ENCODE results near the gene CTNNA2.

The CTNNA2 gene

GRCh38 chr2:80209458-80209857, 696.6 kb downstream of the CTNNA2 start:
- H3K9me3 ChIP-seq (ENCODE audit: control insufficient read depth, insufficient read depth, low read length): no peaks in the 10 kb centered on the region
- H3K4me1 ChIP-seq (ENCODE audit: control insufficient read depth, insufficient read depth, low read length): no peaks in the 10 kb centered on the region
- H3K4me3 ChIP-seq (ENCODE audit: low read depth, low read length): no peak overlapping the region
- H3K9ac ChIP-seq (ENCODE audit: low read depth, low read length): no peak overlapping the region
- H3K36me3 ChIP-seq (ENCODE audit: control insufficient read depth, insufficient read depth, low read length): no peaks in the 10 kb centered on the region
- no peaks in the 10 kb centered on the region for H3K27me3 ChIP-seq (ENCODE audit: control insufficient read depth, insufficient read depth, low read length)

- H3K27me3 ChIP-seq (ENCODE audit: control insufficient read depth, insufficient read depth, low read length): no peaks in the 10 kb centered on the region
- H3K9ac ChIP-seq (ENCODE audit: low read depth, low read length): no peak overlapping the region
- no peak overlapping the region for H3K4me3 ChIP-seq (ENCODE audit: low read depth, low read length)
- H3K4me1 ChIP-seq (ENCODE audit: control insufficient read depth, insufficient read depth, low read length): no peaks in the 10 kb centered on the region
- no peaks in the 10 kb centered on the region for H3K36me3 ChIP-seq (ENCODE audit: control insufficient read depth, insufficient read depth, low read length)
- no peaks in the 10 kb centered on the region for H3K9me3 ChIP-seq (ENCODE audit: control insufficient read depth, insufficient read depth, low read length)
Measured at GRCh38 chr2:80217446-80217845, 704.6 kb downstream of the CTNNA2 start.

GRCh38 chr2:80222644-80223043, 709.8 kb downstream of the CTNNA2 start:
- Histone ChIP-seq H3K4me1 (ENCODE audit: control insufficient read depth, insufficient read depth, low read length) (no peaks in the 10 kb centered on the region), H3K36me3 (ENCODE audit: control insufficient read depth, insufficient read depth, low read length) (no peaks in the 10 kb centered on the region), H3K9ac (ENCODE audit: low read depth, low read length) (no peak overlapping the region), H3K4me3 (ENCODE audit: low read depth, low read length) (no peak overlapping the region), H3K27me3 (ENCODE audit: control insufficient read depth, insufficient read depth, low read length) (no peaks in the 10 kb centered on the region), H3K9me3 (ENCODE audit: control insufficient read depth, insufficient read depth, low read length) (no peaks in the 10 kb centered on the region)

GRCh38 chr2:80231421-80231820, 718.6 kb downstream of the CTNNA2 start:
- Histone ChIP-seq H3K4me1 (ENCODE audit: control insufficient read depth, insufficient read depth, low read length) (peaks cover 8% of the 10 kb centered on the region), H3K4me3 (ENCODE audit: low read depth, low read length) (no peak overlapping the region), H3K9me3 (ENCODE audit: control insufficient read depth, insufficient read depth, low read length) (no peaks in the 10 kb centered on the region), H3K36me3 (ENCODE audit: control insufficient read depth, insufficient read depth, low read length) (no peaks in the 10 kb centered on the region), H3K27me3 (ENCODE audit: control insufficient read depth, insufficient read depth, low read length) (no peaks in the 10 kb centered on the region), H3K9ac (ENCODE audit: low read depth, low read length) (no peak overlapping the region)

GRCh38 chr2:80233333-80233732, 720.5 kb downstream of the CTNNA2 start:
- no peaks in the 10 kb centered on the region for H3K27me3 ChIP-seq (ENCODE audit: control insufficient read depth, insufficient read depth, low read length)
- H3K9me3 ChIP-seq (ENCODE audit: control insufficient read depth, insufficient read depth, low read length): no peaks in the 10 kb centered on the region
- no peak overlapping the region for H3K4me3 ChIP-seq (ENCODE audit: low read depth, low read length)
- no peaks in the 10 kb centered on the region for H3K36me3 ChIP-seq (ENCODE audit: control insufficient read depth, insufficient read depth, low read length)
- no peak overlapping the region for H3K9ac ChIP-seq (ENCODE audit: low read depth, low read length)
- peaks cover 8% of the 10 kb centered on the region for H3K4me1 ChIP-seq (ENCODE audit: control insufficient read depth, insufficient read depth, low read length)

- Histone ChIP-seq H3K4me3 (ENCODE audit: low read depth, low read length) (no peak overlapping the region), H3K27me3 (ENCODE audit: control insufficient read depth, insufficient read depth, low read length) (no peaks in the 10 kb centered on the region), H3K9ac (ENCODE audit: low read depth, low read length) (no peak overlapping the region), H3K4me1 (ENCODE audit: control insufficient read depth, insufficient read depth, low read length) (peaks cover 3% of the 10 kb centered on the region), H3K36me3 (ENCODE audit: control insufficient read depth, insufficient read depth, low read length) (no peaks in the 10 kb centered on the region), H3K9me3 (ENCODE audit: control insufficient read depth, insufficient read depth, low read length) (no peaks in the 10 kb centered on the region)
Measured at GRCh38 chr2:80238692-80239469, 726.0 kb downstream of the CTNNA2 start.

- Histone ChIP-seq H3K9ac (ENCODE audit: low read depth, low read length) (no peak overlapping the region), H3K9me3 (ENCODE audit: control insufficient read depth, insufficient read depth, low read length) (no peaks in the 10 kb centered on the region), H3K4me1 (ENCODE audit: control insufficient read depth, insufficient read depth, low read length) (peaks cover 3% of the 10 kb centered on the region), H3K4me3 (ENCODE audit: low read depth, low read length) (no peak overlapping the region), H3K27me3 (ENCODE audit: control insufficient read depth, insufficient read depth, low read length) (no peaks in the 10 kb centered on the region), H3K36me3 (ENCODE audit: control insufficient read depth, insufficient read depth, low read length) (no peaks in the 10 kb centered on the region)
Measured at GRCh38 chr2:80242355-80242910, 729.6 kb downstream of the CTNNA2 start.

- H3K9me3 ChIP-seq (ENCODE audit: control insufficient read depth, insufficient read depth, low read length): no peaks in the 10 kb centered on the region
- no peaks in the 10 kb centered on the region for H3K27me3 ChIP-seq (ENCODE audit: control insufficient read depth, insufficient read depth, low read length)
- no peak overlapping the region for H3K4me3 ChIP-seq (ENCODE audit: low read depth, low read length)
- peaks cover 3% of the 10 kb centered on the region for H3K4me1 ChIP-seq (ENCODE audit: control insufficient read depth, insufficient read depth, low read length)
- H3K9ac ChIP-seq (ENCODE audit: low read depth, low read length): no peak overlapping the region
- H3K36me3 ChIP-seq (ENCODE audit: control insufficient read depth, insufficient read depth, low read length): no peaks in the 10 kb centered on the region
Measured at GRCh38 chr2:80244905-80245584, 732.2 kb downstream of the CTNNA2 start.

GRCh38 chr2:80246534-80246933, 733.7 kb downstream of the CTNNA2 start:
- no peaks in the 10 kb centered on the region for H3K4me1 ChIP-seq (ENCODE audit: control insufficient read depth, insufficient read depth, low read length)
- no peaks in the 10 kb centered on the region for H3K36me3 ChIP-seq (ENCODE audit: control insufficient read depth, insufficient read depth, low read length)
- no peaks in the 10 kb centered on the region for H3K27me3 ChIP-seq (ENCODE audit: control insufficient read depth, insufficient read depth, low read length)
- H3K9ac ChIP-seq (ENCODE audit: low read depth, low read length): no peak overlapping the region
- H3K9me3 ChIP-seq (ENCODE audit: control insufficient read depth, insufficient read depth, low read length): no peaks in the 10 kb centered on the region
- H3K4me3 ChIP-seq (ENCODE audit: low read depth, low read length): no peak overlapping the region

GRCh38 chr2:80247339-80247738, 734.5 kb downstream of the CTNNA2 start:
- H3K4me1 ChIP-seq (ENCODE audit: control insufficient read depth, insufficient read depth, low read length): no peaks in the 10 kb centered on the region
- no peaks in the 10 kb centered on the region for H3K36me3 ChIP-seq (ENCODE audit: control insufficient read depth, insufficient read depth, low read length)

GRCh38 chr2:80248146-80248545, 735.3 kb downstream of the CTNNA2 start:
- no peak overlapping the region for H3K4me3 ChIP-seq (ENCODE audit: low read depth, low read length)
- H3K4me1 ChIP-seq (ENCODE audit: control insufficient read depth, insufficient read depth, low read length): no peaks in the 10 kb centered on the region
- no peaks in the 10 kb centered on the region for H3K9me3 ChIP-seq (ENCODE audit: control insufficient read depth, insufficient read depth, low read length)
- no peaks in the 10 kb centered on the region for H3K36me3 ChIP-seq (ENCODE audit: control insufficient read depth, insufficient read depth, low read length)
- H3K27me3 ChIP-seq (ENCODE audit: control insufficient read depth, insufficient read depth, low read length): no peaks in the 10 kb centered on the region
- no peak overlapping the region for H3K9ac ChIP-seq (ENCODE audit: low read depth, low read length)

More at GRCh38 chr2:80247339-80247738, 734.5 kb downstream of the CTNNA2 start:
- Histone ChIP-seq H3K4me3 (ENCODE audit: low read depth, low read length) (no peak overlapping the region), H3K9ac (ENCODE audit: low read depth, low read length) (no peak overlapping the region), H3K27me3 (ENCODE audit: control insufficient read depth, insufficient read depth, low read length) (no peaks in the 10 kb centered on the region), H3K9me3 (ENCODE audit: control insufficient read depth, insufficient read depth, low read length) (no peaks in the 10 kb centered on the region)
